Endometrial microvascular endothelial cells (primary cell): Measurements from ENCODE around the gene SLC2A2. TPM values are rescaled to one million over a fixed set of nuclear protein-coding genes. Genes with fewer than 3 reads are reported as not detected.

ENCODE experiments used
- in situ Hi-C: cut with HindIII; loops from 2 replicates; pipeline ENCODE4 v1.10.0; 2017; ENCODE audit warnings: low sequenced_read_pairs, low pct_unique_long_range_greater_than_20kb; ENCODE audit errors: inconsistent ontology term
- total RNA-seq: library from RNA; depleted of rRNA; stranded (reverse); fragments of >200 nt; gene quantifications from one replicate; pipeline ENCODE4 v1.2.3, GENCODE V29; 2015; ENCODE audit errors: inconsistent ontology term

SLC2A2 gene
- total RNA-seq = not detected

DNA sequence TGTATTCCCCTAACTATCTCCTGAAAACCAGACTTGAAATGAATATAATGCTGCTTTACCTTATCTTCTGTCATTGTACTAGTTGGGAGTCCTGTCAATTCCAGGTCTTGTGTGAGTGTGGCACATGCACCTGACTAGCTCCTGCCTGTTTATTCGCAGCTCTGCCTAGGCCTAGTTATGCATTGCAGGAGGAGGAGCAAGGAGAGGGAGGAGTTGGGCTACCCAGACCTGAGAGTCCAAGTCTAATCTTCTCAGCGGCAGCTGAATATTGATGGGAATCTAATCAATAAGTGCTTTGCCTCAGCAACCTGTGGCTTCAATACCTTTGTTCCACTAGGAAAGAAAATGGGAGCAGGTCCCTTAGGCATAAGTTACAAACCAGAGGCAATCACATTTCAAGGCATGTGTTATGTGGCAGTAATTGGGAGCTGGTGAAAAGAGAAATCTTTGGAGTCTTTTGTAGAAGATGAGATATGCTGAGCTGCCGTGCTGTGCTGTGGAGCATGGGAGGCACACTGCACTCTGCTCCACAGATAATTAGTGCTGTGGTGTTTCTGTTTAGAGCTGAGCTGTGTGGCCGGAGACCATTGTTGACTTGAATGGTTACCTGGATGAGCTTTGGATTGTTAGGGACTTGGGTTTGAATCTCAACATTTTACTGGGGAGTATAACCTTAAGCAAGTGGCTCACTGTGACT, at the start of gene SLC2A2:
Gene SLC2A2 (minus strand): TSS at position 124 of the 697 bp plus-strand sequence. CDS start 50 bp downstream, at position 74.
- in situ Hi-C loops = no loop called here

DNA sequence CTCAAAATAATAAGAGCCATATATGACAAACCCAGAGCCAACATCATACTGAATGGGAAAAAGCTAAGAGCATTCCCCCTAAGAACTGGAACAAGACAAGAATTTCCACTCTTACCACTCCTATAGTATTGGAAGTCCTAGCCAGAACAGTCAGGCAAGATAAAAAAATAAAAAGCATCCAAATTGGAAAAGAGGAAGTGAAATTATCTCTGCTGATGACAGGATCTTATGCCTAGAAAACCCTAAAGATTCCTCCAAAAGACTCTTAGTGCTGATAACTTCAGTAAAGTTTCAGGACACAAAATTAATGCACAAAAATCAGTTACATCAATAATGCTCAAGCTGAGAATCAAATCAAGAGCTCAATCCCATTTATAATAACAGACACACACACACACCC, 45.9 kb upstream of the SLC2A2 start:
- in situ Hi-C loops = no loop called here

DNA sequence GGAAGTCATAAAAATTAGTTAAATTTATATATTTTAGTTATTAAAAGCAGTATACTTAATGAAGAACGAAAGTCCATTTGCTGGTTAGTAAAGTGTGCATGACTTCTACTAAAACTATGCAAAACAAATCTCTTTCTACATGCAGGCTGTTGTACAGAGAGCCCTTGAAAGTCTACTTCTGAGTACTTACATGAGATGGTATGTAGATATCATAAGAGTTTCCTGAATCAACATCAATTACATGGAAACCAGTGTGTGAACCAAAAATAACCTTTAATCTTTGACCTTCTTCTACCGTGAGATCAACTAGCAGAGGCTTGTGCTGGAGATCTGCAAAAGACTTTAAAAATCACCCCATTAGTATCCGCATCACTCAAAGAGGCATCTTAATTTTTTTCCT, 42.1 kb upstream of the SLC2A2 start:
- in situ Hi-C loops = no loop called here

DNA sequence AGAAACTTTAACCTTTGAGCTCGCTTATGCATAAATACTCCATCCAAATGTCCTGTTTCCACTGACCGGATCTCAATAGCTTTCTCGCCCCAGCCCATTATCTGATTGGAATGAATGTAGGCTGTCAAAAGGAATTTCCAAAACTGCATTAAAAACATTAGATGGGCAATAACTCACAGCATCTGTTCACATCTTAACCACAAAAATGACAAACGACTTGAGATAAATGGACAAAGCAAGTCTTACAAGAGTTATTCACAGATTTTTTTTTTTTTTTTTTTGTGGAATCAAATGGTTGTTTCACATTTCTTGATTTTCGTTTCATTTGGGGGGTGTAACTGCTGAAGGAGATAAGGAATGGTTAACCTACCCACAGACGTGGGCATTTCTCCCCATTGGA, 39.7 kb upstream of the SLC2A2 start:
- in situ Hi-C loops = no loop called here

DNA sequence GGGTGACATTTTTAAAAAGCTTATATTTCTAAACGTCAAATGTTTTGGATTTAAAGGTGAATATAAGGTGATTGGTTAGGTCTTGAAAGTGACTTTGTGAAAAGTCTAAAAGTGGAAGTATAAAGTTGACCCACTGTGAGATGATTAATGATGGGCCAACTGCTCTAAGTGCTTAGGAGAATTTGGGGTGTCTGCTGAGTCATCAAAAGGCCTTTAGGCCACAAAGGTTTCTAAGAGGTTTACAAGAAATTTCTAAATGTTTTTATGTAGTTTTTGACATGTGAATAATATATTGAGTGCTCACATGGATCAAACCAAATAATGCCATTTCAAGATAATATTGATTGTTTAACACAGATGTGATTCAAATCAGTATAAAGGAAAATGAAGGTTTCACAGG, 39.2 kb upstream of the SLC2A2 start:
- in situ Hi-C loops = no loop called here

DNA sequence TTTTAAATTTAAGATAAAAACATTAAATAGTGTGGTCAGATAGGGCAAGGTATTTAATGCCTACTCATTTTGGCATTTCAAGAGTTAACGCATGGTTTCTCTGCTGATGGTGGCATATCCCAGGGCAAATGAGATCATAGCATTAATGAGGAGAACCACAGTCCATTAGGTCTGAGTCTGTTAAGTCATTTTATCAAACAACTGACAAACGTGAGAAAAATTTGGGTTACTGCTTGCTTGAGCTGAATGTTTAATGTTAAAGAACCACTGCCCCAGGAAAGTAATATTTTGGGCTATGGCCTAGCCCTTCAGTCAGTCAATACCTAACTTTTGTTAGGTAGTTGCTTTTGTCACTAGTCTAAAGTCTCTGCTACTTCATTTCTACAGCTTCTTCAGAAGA, 37.9 kb upstream of the SLC2A2 start:
- in situ Hi-C loops = no loop called here

DNA sequence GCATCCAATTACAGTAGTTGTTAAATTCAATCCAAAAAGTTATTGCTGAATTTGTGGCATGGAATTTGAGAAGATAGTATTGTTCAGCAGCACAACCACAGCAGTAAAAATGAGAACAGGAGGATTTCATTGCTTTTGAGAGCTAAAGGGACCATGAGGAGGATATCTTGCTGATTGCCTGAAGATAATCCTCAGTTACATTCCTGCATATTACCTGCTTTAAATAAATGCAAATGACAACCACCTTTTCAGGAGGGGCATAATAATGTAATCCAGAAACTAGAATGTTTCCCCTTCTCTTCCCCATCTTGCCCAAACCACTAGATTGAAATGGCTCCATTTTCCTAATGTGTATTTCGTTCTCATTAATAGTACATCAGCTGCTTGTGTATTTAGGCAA, 35.2 kb upstream of the SLC2A2 start:
- in situ Hi-C loops = no loop called here

DNA sequence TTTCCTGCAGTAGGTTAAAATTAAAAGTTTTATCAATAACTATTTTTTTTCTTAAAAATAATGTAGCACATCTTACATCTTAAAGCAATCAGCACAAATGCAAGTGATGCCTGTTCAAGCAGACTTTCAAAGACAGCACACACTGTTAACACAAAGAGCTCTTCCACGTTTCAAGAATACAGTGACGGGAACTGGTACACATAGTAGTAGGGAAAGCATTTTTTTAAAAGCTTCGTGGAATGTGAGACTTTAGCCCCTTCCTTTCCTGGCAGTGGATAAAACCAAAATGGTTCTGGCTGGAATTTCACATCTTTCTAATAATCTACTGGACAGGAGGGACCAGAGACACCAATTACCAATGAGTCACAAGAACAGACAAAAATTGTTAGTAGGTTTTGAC, 33.5 kb upstream of the SLC2A2 start:
- in situ Hi-C loops = no loop called here

DNA sequence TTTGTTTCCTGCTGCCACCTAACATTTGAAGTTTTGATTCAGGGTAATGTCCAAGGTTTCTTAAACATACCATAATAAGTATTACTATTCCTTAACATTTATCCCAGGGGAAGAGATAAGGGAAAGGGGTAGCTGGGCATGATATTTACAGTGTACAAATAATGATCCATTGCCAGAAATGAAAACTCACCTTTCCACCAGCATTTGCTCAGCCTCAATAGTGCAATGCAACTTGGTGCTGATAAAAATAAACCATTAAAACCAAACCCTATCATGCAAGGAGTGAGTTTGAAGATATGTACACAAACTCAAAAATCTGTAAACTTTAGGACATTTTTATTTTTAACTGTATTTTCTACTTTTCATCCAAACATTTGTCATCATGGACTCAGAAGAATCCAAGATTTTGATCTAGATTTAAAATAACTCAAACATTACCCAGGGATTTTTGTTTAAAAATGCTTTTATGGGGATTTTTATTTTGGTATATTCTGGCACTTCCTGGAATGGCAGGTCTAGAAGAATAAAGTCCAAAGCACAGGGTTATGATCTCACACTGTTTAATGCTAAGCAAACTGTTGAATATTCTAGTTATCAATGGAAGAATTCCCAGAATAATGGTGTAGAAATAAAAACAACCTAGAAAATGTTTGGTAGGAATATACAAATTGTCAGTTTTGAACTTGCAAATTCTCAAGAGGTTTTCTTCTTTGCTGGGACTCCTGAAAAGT, 32.5 kb upstream of the SLC2A2 start:
- in situ Hi-C loops = no loop called here

DNA sequence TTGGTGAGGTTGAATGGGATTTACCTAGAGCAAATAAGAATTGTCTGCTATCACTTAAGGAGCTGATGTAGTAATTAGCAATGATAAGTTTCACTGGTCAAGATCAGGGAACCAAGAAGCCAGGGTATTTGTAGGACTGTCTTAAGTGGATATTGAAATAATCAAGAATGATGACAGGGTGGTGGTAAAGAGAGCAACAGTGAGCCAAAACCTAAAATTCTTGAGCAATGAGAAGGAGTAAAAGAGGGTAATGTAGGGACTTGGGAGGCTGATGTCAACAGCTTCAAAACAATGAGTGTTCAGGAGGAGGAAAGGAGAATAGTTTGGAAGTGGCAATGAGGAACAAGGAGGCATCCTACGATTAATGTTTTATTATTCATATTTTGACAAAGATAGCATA, 31.5 kb upstream of the SLC2A2 start:
- in situ Hi-C loops = no loop called here

DNA sequence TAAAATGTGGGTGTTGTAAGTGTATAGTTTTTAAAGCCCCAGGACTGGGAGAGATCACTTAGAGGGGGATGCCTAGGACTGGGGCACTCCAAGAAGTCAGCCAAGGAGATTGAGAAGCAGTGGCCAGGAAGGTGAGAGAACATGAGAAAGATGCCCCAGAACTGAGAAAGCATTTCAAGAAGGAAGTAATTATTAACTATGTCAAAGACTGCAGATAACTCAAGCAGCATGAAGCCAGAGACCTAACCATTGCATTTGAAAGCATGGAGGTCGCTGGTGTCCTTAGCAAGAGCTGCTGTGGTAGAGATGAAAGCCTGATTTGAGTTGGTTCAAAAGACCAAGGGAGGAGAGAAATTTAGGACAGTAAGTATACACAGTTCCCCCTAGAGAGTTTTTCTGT, 30.6 kb upstream of the SLC2A2 start:
- in situ Hi-C loops = no loop called here

DNA sequence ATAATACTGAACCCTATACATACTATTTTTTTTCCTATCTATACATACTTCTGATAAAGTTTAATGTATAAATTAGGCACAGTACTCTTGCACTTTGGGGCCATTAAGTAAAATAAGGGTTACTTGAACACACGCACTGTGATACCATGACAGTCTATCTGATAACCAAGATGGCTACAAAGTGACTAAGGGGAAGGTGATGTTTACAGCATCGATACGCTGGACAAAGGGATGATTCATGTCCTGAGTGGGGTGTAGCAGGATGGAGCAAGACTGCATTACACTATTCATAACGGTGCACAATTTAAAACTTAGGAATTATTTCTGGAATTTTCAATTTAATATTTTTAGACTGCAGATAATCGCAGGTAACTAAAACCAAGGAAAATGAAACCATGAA, 30.0 kb upstream of the SLC2A2 start:
- in situ Hi-C loops = no loop called here

DNA sequence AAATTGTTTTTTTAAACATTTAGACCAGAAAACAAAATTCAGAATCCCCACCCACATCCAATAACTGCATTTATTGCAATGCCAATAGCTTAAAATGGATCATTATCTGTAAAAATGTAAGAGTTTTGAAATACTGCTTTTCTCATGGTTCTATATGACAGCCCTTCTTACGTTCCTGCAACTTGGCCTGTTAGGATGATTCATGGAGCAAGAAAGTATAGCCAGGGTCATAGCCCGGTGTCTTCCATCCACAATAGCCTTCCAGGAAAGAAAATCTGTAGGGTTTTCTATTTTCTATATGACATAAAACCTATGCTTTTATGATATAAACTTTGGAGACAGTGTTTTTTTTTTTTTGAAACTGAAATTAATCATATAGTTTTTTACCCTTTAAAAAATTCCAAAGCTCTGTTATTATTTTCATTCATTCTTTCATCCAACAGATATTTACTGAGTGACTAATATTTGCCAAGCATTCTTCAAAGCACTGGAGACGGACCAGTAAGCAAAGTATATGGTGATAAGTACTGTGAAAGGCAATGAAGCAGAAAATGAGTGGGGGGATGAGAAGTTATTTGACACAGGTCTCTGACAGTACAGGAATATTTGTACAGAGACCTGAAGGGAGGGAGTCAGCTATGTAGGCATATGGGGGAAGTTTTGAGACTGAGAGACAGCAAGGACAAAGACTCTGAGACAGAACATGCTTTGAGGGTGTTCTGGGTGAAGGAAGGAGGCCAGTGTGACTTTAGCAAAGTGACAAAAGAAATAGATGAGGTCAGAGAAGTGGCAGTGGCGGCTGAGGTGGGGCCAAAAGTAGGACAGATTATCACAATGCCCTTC, 29.0 kb upstream of the SLC2A2 start:
- in situ Hi-C loops = no loop called here

DNA sequence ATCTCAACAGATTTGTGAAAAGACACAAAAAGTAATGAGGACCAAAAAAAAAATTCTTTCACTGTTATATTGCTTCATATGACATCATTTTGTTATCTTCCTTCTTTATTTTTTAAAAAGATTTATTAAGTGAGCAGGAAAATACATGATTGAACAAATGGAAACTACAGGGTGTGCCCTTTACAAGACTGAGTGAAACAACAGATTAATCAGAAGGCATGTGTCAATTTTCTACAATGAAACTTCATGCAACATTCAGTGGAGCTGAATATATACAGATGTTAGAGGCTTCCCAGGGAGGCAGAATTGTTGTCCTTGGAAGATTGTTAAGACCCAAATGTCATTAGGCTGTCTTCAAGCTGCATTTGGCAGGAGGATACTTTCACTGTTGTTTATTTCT, 28.4 kb upstream of the SLC2A2 start:
- in situ Hi-C loops = no loop called here

DNA sequence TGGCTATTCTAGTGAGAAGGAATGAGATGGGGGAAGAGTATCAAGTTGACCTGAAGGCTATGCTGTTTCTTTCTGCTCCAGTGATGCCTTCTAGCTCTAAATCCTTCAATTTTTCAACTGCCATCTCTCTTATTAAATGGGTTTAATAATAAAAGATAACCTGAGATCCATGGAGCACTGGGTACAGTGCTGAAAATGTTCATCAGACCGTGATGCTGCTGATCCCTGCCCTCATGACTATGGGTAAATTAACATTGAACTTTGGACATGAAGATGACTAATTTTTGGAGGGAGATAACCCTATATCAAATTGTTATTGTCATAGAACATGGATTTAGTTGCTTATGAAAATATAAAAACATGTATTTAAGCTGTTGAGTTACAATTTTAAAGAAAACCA, 27.7 kb upstream of the SLC2A2 start:
- in situ Hi-C loops = no loop called here

DNA sequence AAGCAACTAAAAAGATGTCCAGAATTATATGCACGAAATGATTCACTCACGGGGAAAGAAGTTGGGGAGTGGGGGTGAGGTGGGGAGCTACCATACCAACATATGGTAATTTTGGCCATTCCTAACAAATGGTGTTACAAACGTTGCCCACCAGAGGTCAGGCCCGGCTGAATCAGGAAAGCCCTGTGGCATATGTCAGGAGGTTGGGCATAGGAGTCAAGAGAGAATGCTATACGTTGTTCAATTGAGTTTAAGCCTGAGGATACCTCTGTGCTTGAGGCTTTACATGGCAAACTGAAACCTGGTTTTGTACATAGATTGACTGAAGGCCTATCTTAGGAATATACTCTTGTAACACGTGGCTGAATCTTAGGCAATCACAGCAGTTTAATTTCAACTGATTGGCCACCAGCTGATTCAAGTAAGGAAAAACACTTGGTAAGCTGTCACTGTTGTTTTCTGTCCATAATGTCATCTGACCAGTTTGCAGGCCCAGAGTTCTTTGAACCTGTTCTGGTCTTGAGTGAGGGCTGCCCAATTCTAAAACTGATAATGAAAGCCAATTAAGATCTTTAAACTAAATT, 23.4 kb upstream of the SLC2A2 start:
- in situ Hi-C loops = no loop called here

DNA sequence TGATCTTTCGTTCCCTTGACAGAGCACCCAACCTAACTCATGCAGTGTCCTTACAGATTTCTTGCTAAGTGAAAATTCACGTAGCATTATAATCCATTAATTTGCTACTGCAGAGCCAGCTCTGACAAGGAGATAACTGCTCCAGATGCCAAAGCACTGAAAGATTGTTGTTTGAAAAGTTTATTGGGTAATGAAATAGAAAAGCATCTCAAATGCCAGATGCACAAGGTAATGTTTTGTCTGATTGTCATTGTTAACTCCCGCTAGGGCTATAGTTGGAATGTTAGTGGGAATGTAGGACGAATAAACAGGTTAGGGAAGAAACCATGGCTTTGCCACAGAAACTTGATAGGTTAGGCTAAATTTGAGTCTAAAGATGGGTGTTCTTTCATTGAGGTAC, 20.2 kb upstream of the SLC2A2 start:
- in situ Hi-C loops = no loop called here

DNA sequence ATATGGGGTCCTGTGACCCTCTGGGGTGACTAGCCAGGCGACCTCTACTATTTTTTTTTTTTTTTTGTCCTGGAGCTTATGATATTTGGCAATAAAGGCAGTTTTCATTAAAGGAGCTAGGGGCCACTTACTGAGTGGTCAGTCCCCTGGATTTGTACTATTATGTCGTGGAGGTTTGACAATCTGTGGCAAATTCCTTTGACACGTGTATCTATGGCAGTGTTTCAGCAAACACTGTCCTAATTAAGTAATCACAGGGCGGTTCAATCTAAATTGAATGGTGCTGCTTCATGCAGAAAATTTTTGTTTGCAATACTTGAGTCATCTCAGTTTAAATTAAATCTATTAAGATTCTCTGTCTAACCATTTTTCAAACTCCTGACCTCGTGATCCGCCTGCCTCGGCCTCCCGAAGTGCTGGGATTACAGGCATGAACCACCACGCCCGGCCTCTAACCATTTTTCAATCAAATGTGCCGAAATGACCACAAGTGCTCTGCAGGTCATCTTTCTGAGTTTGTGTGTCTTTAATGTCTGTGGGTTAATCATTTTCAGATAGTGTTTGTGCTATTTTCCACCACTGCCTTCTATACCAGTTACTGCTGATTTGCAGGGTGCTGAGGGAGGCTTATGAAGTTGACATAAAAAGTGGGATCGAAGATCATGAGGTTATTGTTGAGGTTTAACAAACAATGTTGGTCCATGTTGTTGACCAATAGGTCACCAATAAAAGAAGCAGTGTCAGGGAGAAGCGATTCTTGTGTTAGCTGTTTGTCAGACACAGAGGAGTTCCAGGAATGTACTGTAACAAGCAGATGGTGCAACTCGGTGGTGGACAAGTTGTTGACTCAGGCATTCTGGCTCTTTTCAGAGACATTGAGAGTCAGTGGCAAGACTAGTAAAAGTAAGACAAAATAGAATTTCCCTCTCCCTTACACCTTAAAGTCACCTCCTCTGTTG, 18.6 kb upstream of the SLC2A2 start:
- in situ Hi-C loops = no loop called here
